ENCODE data around the gene SLC10A1. TPM values are rescaled to one million over a fixed set of nuclear protein-coding genes. Genes with fewer than 3 reads are reported as not detected.

The SLC10A1 gene
- total and polyA plus RNA-seq, 2 of the 4 experiments (the other 2 are of a cell fraction) = 0.03 TPM; not detected in 1

DNA sequence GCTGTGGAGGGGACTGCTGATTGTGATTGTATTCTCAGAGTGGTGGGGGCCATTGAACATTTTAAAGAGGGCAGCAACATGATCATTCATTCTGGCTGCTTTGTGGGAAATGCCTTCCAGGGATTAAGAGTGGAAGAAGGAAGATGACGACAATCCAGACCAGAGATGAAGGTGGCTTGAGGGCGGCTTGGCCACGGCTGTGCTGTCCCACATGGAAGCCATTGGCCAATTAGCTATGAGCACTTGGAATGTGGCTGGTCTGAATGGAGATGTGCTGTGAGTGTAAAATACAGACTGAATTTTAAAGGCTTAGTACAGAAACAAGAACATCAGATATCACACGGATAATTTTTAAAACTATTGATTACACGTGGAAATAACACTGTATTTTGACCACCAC lies 19.2 kb upstream of the SLC10A1 start:
- Histone ChIP-seq H2AFZ (replicated peaks; ENCODE audit: low read length, poor library complexity) (no peak overlapping the region), H2AK9ac (replicated peaks; ENCODE audit: low read depth, low read length, poor library complexity) (no peak overlapping the region), H3K27ac (ENCODE audit: insufficient read depth, low read length) (no peak overlapping the region), H3K4ac (ENCODE audit: low read depth, low read length) (no peak overlapping the region), H3K18ac (ENCODE audit: low read depth, low read length) (no peak overlapping the region), H2AK5ac (ENCODE audit: low read depth, low read length) (no peak overlapping the region), H3K14ac (replicated peaks; ENCODE audit: low read depth, low read length) (no peak overlapping the region), H3K4me3 (ENCODE audit: insufficient read depth, low read depth, low read length) (no peak overlapping the region), H4K8ac (ENCODE audit: low read depth in 2 of 2, low read length in 2 of 2) (no peak overlapping the region), H2BK5ac (ENCODE audit: low read depth, low read length, poor library complexity, severe bottlenecking) (no peak overlapping the region), H3K79me1 (ENCODE audit: low read depth in 1 of 2, low read length in 2 of 2) (no peaks in the 10 kb centered on the region), H3K9me1 (ENCODE audit: insufficient read depth, low read length) (no peaks in the 10 kb centered on the region), H4K20me1 (ENCODE audit: insufficient read depth, low read length) (no peaks in the 10 kb centered on the region), H3K36me3 (ENCODE audit: control insufficient read depth, insufficient read depth, low read length) (no peaks in the 10 kb centered on the region), H3K23ac (ENCODE audit: low read depth, low read length) (no peak overlapping the region), H2BK120ac (ENCODE audit: low read depth, low read length) (no peak overlapping the region), H2BK15ac (ENCODE audit: low read depth, low read length) (no peak overlapping the region), H3K4me1 (ENCODE audit: control insufficient read depth, insufficient read depth, low read length) (no peaks in the 10 kb centered on the region), H3K9me3 (ENCODE audit: control insufficient read depth, insufficient read depth, low read length) (no peaks in the 10 kb centered on the region), H2BK20ac (ENCODE audit: low read depth, low read length) (no peak overlapping the region), H3K4me2 (ENCODE audit: low read depth, low read length) (no peak overlapping the region), H3K27me3 (ENCODE audit: control insufficient read depth, insufficient read depth, low read length) (peaks cover 40% of the 10 kb centered on the region), H4K5ac (ENCODE audit: low read depth, low read length) (no peak overlapping the region), H4K91ac (ENCODE audit: insufficient read depth, low read depth, low read length) (no peak overlapping the region), H3K9ac (ENCODE audit: low read depth, low read length) (no peak overlapping the region), H3K56ac (ENCODE audit: extremely low read depth, insufficient read depth, low read length) (no peak overlapping the region)
- TF ChIP-seq POLR2A (IDR thresholded peaks at IDR 0.05; ENCODE audit: low read depth, low read length) = no peak
- TF ChIP-seq, protein P1, sequence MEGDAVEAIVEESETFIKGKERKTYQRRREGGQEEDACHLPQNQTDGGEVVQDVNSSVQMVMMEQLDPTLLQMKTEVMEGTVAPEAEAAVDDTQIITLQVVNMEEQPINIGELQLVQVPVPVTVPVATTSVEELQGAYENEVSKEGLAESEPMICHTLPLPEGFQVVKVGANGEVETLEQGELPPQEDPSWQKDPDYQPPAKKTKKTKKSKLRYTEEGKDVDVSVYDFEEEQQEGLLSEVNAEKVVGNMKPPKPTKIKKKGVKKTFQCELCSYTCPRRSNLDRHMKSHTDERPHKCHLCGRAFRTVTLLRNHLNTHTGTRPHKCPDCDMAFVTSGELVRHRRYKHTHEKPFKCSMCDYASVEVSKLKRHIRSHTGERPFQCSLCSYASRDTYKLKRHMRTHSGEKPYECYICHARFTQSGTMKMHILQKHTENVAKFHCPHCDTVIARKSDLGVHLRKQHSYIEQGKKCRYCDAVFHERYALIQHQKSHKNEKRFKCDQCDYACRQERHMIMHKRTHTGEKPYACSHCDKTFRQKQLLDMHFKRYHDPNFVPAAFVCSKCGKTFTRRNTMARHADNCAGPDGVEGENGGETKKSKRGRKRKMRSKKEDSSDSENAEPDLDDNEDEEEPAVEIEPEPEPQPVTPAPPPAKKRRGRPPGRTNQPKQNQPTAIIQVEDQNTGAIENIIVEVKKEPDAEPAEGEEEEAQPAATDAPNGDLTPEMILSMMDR (conservative IDR thresholded peaks at IDR 0.05; ENCODE audit: low read depth, low read length) = no peak
- no peak for TF ChIP-seq FOS (IDR thresholded peaks at IDR 0.05; ENCODE audit: low read depth, low read length)
- no peak for TF ChIP-seq CEBPB (IDR thresholded peaks at IDR 0.05; ENCODE audit: low read depth, low read length)
- intact Hi-C loops (cut with micrococcal nuclease) = loop anchor here (5.0 kb wide), 1 partner anchor 501 kb away; no protein-coding TSS in a partner anchor
- WGBS, 2 experiments (ENCODE audit: extremely low coverage in 2 of 2, insufficient read length in 1 of 2) = no CpG with 5 or more reads among the region's 5 CpGs
- ATAC-seq (ENCODE audit: low read depth) (no peak), DNase-seq (no peak)
- dilution Hi-C loops (cut with HindIII; ENCODE audit: low sequenced_read_pairs, unreplicated experiment) = no loop called here
- no TSS peak for BruUV-seq (replicated peaks)
- POLR2A ChIA-PET (ENCODE audit: unreplicated experiment) = no interaction called here
- in situ Hi-C loops (cut with MboI; ENCODE audit: low sequenced_read_pairs) = loop anchor here (5.0 kb wide), 1 partner anchor 211 kb away; no protein-coding TSS in a partner anchor
- CTCF ChIA-PET = interaction anchor here (1.7 kb wide), 1 partner anchor 212 kb away, joined by 7 read pairs; no protein-coding TSS in a partner anchor
